PC-3 (cell line): ENCODE data around the gene TNC.

Experiments used
- CTCF ChIP-seq: fragments of 300-600 bp; sonication (generic); conservative IDR thresholded peaks from 2 replicates; pipeline ENCODE4 v1.5.1; 2017; ENCODE audit warnings: antibody characterized with exemption, low read depth, mild to moderate bottlenecking, low read length
- EZH2 ChIP-seq: fragments of 300-600 bp; sonication (generic); IDR thresholded peaks from one replicate; pipeline ENCODE4 v1.6.1; 2017; ENCODE audit warnings: antibody characterized with exemption, mild to moderate bottlenecking, low read length; ENCODE audit not compliant: unreplicated experiment

- TF ChIP-seq EZH2 (no peak), CTCF (no peak)
These were observed 8.5 kb downstream of the TNC start for GRCh38 chr9:115109486-115109885.
